CD8-positive, alpha-beta memory T cell (primary cell): ENCODE data around the gene ADGRB3. TPM values are rescaled to one million over a fixed set of nuclear protein-coding genes. Genes with fewer than 3 reads are reported as not detected.

ENCODE experiments used
- CTCF ChIA-PET: fragments of 350-600 bp; sonication (Branson Sonifier 250); formaldehyde crosslinking; loops from one replicate; lab custom pipeline; 2021; ENCODE audit warnings: antibody characterized with exemption; lab: Charles Lee
- POLR2A ChIA-PET: fragments of 350-600 bp; sonication (Branson Sonifier 250); formaldehyde crosslinking; loops from one replicate; lab custom pipeline; 2021; ENCODE audit warnings: antibody characterized with exemption; lab: Charles Lee
- DNase-seq, 5 donors: peaks; one replicate each; pipeline versions ENCODE4 v3.0.0 to v3.0.0-alpha.2; 2020 to 2022; ENCODE audit warnings: mixed read lengths in 1 of 5
- H3K27ac ChIP-seq: one replicate; pipeline ENCODE4 v1.7.0; 2013; ENCODE audit warnings: low read depth, mild to moderate bottlenecking, low read length, moderate library complexity
- H3K27me3 ChIP-seq: 2 replicates; pipeline ENCODE4 v1.7.0; 2013; ENCODE audit warnings: low read length, mild to moderate bottlenecking; ENCODE audit not compliant: insufficient read depth, poor library complexity, severe bottlenecking
- H3K36me3 ChIP-seq: 2 replicates; pipeline ENCODE4 v1.7.0; 2013; ENCODE audit warnings: mild to moderate bottlenecking, low read length, moderate library complexity; ENCODE audit not compliant: insufficient read depth
- H3K4me1 ChIP-seq: 2 replicates; pipeline ENCODE4 v1.7.0; 2013; ENCODE audit warnings: mild to moderate bottlenecking, low read length, moderate library complexity; ENCODE audit not compliant: insufficient read depth
- H3K4me3 ChIP-seq: 2 replicates; pipeline ENCODE4 v1.7.0; 2013; ENCODE audit warnings: mild to moderate bottlenecking, low read length
- H3K9me3 ChIP-seq: 2 replicates; pipeline ENCODE4 v1.7.0; 2013; ENCODE audit warnings: mild to moderate bottlenecking, low read length
- H3K27ac Mint-ChIP-seq, 8 donors: one replicate each; pipeline ENCODE4 v1.8.0; 2020 to 2021; ENCODE audit warnings: mixed read lengths in 8 of 8, mild to moderate bottlenecking in 6 of 8, inconsistent platforms in 3 of 8, moderate library complexity in 3 of 8
- H3K27me3 Mint-ChIP-seq, 2 donors: one replicate each; pipeline ENCODE4 v1.8.0; 2020 to 2021; ENCODE audit warnings: mixed read lengths in 2 of 2, mild to moderate bottlenecking in 1 of 2, moderate library complexity in 1 of 2
- H3K36me3 Mint-ChIP-seq, 3 donors: one replicate each; pipeline ENCODE4 v1.8.0; 2020 to 2021; ENCODE audit warnings: mixed read lengths in 3 of 3, inconsistent platforms in 1 of 3, mild to moderate bottlenecking in 1 of 3
- H3K4me1 Mint-ChIP-seq, 3 donors: one replicate each; pipeline ENCODE4 v1.8.0; 2020 to 2021; ENCODE audit warnings: mixed read lengths in 3 of 3, inconsistent platforms in 1 of 3, mild to moderate bottlenecking in 1 of 3
- H3K4me3 Mint-ChIP-seq, 7 donors: one replicate each; pipeline ENCODE4 v1.8.0; 2020 to 2021; ENCODE audit warnings: mixed read lengths in 7 of 7, mild to moderate bottlenecking in 6 of 7, moderate library complexity in 4 of 7, inconsistent platforms in 2 of 7
- H3K9me3 Mint-ChIP-seq, 5 donors: one replicate each; pipeline ENCODE4 v1.8.0; 2020 to 2022; ENCODE audit warnings: mixed read lengths in 5 of 5, mild to moderate bottlenecking in 3 of 5, moderate library complexity in 2 of 5, inconsistent platforms in 1 of 5
- polyA plus RNA-seq: library from polyadenylated mRNA; unstranded; fragments of 300-500 nt; fragmentation: Illumina TruSeq; gene quantifications from one replicate; pipeline ENCODE4 v1.2.3, GENCODE V29; 2021
- total RNA-seq, 2 experiments: library from RNA; stranded (reverse); gene quantifications; one replicate each; pipeline ENCODE4 v1.2.3, GENCODE V29; 2021

ADGRB3 gene
- total and polyA plus RNA-seq, 3 experiments from 2014 or later = not detected

DNA sequence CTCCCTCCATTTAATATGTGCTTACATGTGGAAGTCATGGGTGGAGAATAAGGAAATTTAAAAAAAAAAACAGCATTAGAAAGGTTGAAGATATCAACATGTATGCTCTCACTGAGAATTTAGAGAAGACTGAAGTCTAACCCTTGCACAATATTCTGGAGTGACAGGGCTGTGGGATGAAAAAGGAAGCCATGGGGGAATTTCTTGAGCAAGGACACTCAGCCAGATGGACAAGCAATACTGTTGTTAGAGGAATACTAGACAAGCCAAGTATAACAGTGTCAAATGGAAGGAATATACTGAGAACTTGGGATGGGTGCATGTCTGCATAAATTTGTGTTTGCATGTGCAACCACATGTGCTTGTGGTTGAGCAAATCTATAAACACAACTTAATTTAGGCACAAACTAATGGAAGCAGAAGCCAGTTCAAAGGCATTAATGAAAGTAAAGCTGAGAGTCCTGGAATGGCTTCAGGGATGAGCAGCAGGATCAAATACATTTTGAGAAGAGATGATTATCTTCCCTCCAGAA, 119.7 kb downstream of the ADGRB3 start:
- CTCF ChIA-PET = no interaction called here
- Histone ChIP-seq H3K4me3 (no peak overlapping the region), H3K9me3 (no peaks in the 10 kb centered on the region), H3K27me3 (no peaks in the 10 kb centered on the region), H3K27ac (no peak overlapping the region), H3K36me3 (no peaks in the 10 kb centered on the region), H3K4me1 (no peaks in the 10 kb centered on the region)
- no peaks in the 10 kb centered on the region for H3K36me3 Mint-ChIP-seq
- H3K9me3 Mint-ChIP-seq = peaks cover 0 to 5% (median 2%) of the 10 kb centered on the region in 5 donors
- H3K27ac Mint-ChIP-seq = no peak overlapping the region
- POLR2A ChIA-PET = no interaction called here
- no peak for DNase-seq
- no peaks in the 10 kb centered on the region for H3K27me3 Mint-ChIP-seq
- no peaks in the 10 kb centered on the region for H3K4me1 Mint-ChIP-seq
- H3K4me3 Mint-ChIP-seq = no peak overlapping the region

- no peaks in the 10 kb centered on the region for H3K27me3 Mint-ChIP-seq
- ChIA-PET CTCF (no interaction called here), POLR2A (no interaction called here)
- H3K4me3 Mint-ChIP-seq = no peak overlapping the region
- H3K27me3 ChIP-seq = no peaks in the 10 kb centered on the region
- H3K9me3 Mint-ChIP-seq = peaks cover 0 to 5% (median 2%) of the 10 kb centered on the region in 5 donors
- no peaks in the 10 kb centered on the region for H3K4me1 ChIP-seq
- H3K9me3 ChIP-seq = no peaks in the 10 kb centered on the region
- no peak overlapping the region for H3K27ac Mint-ChIP-seq
- H3K27ac ChIP-seq = no peak overlapping the region
- DNase-seq = no peak
- H3K36me3 ChIP-seq = no peaks in the 10 kb centered on the region
- no peak overlapping the region for H3K4me3 ChIP-seq
- no peaks in the 10 kb centered on the region for H3K4me1 Mint-ChIP-seq
- no peaks in the 10 kb centered on the region for H3K36me3 Mint-ChIP-seq
Measured at GRCh38 chr6:68756454-68757375, 121.6 kb downstream of the ADGRB3 start.

- Mint-ChIP-seq H3K9me3 (peaks cover 0 to 3% (median 2%) of the 10 kb centered on the region in 5 donors), H3K27ac (no peak overlapping the region), H3K4me3 (no peak overlapping the region), H3K27me3 (no peaks in the 10 kb centered on the region), H3K36me3 (no peaks in the 10 kb centered on the region), H3K4me1 (no peaks in the 10 kb centered on the region)
- Histone ChIP-seq H3K27me3 (no peaks in the 10 kb centered on the region), H3K4me1 (no peaks in the 10 kb centered on the region), H3K27ac (no peak overlapping the region), H3K36me3 (no peaks in the 10 kb centered on the region), H3K9me3 (no peaks in the 10 kb centered on the region), H3K4me3 (no peak overlapping the region)
- ChIA-PET CTCF (no interaction called here), POLR2A (no interaction called here)
- DNase-seq = no peak
Measured at GRCh38 chr6:68757821-68758220, 122.7 kb downstream of the ADGRB3 start.

- no peaks in the 10 kb centered on the region for H3K27me3 ChIP-seq
- H3K27ac ChIP-seq = no peak overlapping the region
- H3K4me1 ChIP-seq = no peaks in the 10 kb centered on the region
- no peak for DNase-seq
- Mint-ChIP-seq H3K9me3 (peaks cover 0 to 3% (median 2%) of the 10 kb centered on the region in 5 donors), H3K27ac (no peak overlapping the region), H3K4me3 (no peak overlapping the region), H3K4me1 (no peaks in the 10 kb centered on the region), H3K36me3 (no peaks in the 10 kb centered on the region), H3K27me3 (no peaks in the 10 kb centered on the region)
- H3K9me3 ChIP-seq = no peaks in the 10 kb centered on the region
- POLR2A ChIA-PET = no interaction called here
- H3K36me3 ChIP-seq = no peaks in the 10 kb centered on the region
- CTCF ChIA-PET = no interaction called here
- H3K4me3 ChIP-seq = no peak overlapping the region
Measured at GRCh38 chr6:68758559-68758958, 123.5 kb downstream of the ADGRB3 start.

GRCh38 chr6:68760485-68760884, 125.4 kb downstream of the ADGRB3 start:
- POLR2A ChIA-PET = no interaction called here
- Mint-ChIP-seq H3K27me3 (no peaks in the 10 kb centered on the region), H3K27ac (no peak overlapping the region), H3K36me3 (no peaks in the 10 kb centered on the region), H3K4me1 (no peaks in the 10 kb centered on the region), H3K4me3 (no peak overlapping the region), H3K9me3 (peaks cover 0 to 4% (median 3%) of the 10 kb centered on the region in 5 donors)
- H3K9me3 ChIP-seq = no peaks in the 10 kb centered on the region
- no peaks in the 10 kb centered on the region for H3K4me1 ChIP-seq
- H3K27ac ChIP-seq = no peak overlapping the region
- H3K36me3 ChIP-seq = no peaks in the 10 kb centered on the region
- CTCF ChIA-PET = no interaction called here
- H3K4me3 ChIP-seq = no peak overlapping the region
- H3K27me3 ChIP-seq = no peaks in the 10 kb centered on the region
- no peak for DNase-seq

DNA sequence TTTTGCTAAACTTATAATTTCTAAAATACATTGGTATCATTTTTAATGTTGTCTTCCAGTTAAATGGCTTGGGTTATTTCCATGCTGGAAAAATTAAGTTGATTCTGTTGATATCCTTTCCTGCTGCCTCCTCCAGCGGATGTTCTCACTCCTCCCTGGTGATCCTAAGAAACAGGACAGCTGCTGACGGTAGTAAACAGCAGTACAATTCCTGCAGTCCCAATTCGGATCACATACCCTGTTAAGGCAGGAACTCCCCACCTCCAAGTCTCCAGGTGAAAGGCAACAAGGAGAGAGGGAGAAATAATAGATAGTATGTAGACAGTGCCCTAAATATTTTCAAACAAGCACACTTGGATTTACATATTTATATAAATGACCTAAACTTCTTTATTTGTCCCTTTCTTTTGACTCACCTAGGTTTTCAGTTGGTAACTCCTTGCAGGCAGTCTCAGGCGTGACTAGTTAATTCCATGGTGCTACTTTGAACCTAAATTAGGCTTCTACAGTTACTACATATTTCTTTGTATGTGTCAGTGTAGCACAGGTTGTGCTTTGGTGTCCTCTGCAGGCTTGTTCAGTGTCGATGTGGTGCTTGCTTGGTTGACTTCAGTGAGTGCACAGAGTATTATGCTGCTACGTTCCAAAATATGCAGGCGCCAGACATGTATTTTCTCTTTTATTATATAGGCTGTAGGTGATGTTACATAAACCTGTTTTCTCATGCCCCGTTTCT, 126.0 kb downstream of the ADGRB3 start:
- POLR2A ChIA-PET = no interaction called here
- H3K36me3 Mint-ChIP-seq = no peaks in the 10 kb centered on the region

GRCh38 chr6:68761985-68762384, 126.9 kb downstream of the ADGRB3 start:
- DNase-seq = no peak
- POLR2A ChIA-PET = no interaction called here
- Histone ChIP-seq H3K27ac (no peak overlapping the region), H3K27me3 (no peaks in the 10 kb centered on the region), H3K36me3 (no peaks in the 10 kb centered on the region), H3K4me3 (no peak overlapping the region), H3K9me3 (no peaks in the 10 kb centered on the region), H3K4me1 (no peaks in the 10 kb centered on the region)
- Mint-ChIP-seq H3K4me1 (no peaks in the 10 kb centered on the region), H3K9me3 (peaks cover 0 to 4% (median 3%) of the 10 kb centered on the region in 5 donors), H3K27me3 (no peaks in the 10 kb centered on the region), H3K36me3 (no peaks in the 10 kb centered on the region), H3K4me3 (no peak overlapping the region), H3K27ac (no peak overlapping the region)
- CTCF ChIA-PET = no interaction called here

More for the DNA sequence above, 126.0 kb downstream of the ADGRB3 start:
- H3K4me3 ChIP-seq = no peak overlapping the region
- no peaks in the 10 kb centered on the region for H3K4me1 ChIP-seq
- no peak for DNase-seq
- Mint-ChIP-seq H3K4me3 (no peak overlapping the region), H3K9me3 (peaks cover 0 to 4% (median 3%) of the 10 kb centered on the region in 5 donors), H3K4me1 (no peaks in the 10 kb centered on the region), H3K27ac (no peak overlapping the region), H3K27me3 (no peaks in the 10 kb centered on the region)
- no peaks in the 10 kb centered on the region for H3K27me3 ChIP-seq
- no peaks in the 10 kb centered on the region for H3K9me3 ChIP-seq
- CTCF ChIA-PET = no interaction called here
- H3K27ac ChIP-seq = no peak overlapping the region
- no peaks in the 10 kb centered on the region for H3K36me3 ChIP-seq

GRCh38 chr6:68771426-68771825, 136.3 kb downstream of the ADGRB3 start:
- H3K27me3 ChIP-seq = no peaks in the 10 kb centered on the region
- no peaks in the 10 kb centered on the region for H3K36me3 Mint-ChIP-seq
- ChIA-PET POLR2A (no interaction called here), CTCF (no interaction called here)
- no peaks in the 10 kb centered on the region for H3K4me1 Mint-ChIP-seq
- peaks cover 2 to 11% (median 8%) of the 10 kb centered on the region in 5 donors for H3K9me3 Mint-ChIP-seq
- no peaks in the 10 kb centered on the region for H3K9me3 ChIP-seq
- no peaks in the 10 kb centered on the region for H3K36me3 ChIP-seq
- H3K4me3 ChIP-seq = no peak overlapping the region
- no peaks in the 10 kb centered on the region for H3K27me3 Mint-ChIP-seq
- DNase-seq = no peak
- no peak overlapping the region for H3K27ac Mint-ChIP-seq
- H3K4me1 ChIP-seq = no peaks in the 10 kb centered on the region
- H3K4me3 Mint-ChIP-seq = no peak overlapping the region
- no peak overlapping the region for H3K27ac ChIP-seq
